GM12878 (cell line): ENCODE data around the gene SIL1. TPM values are rescaled to one million over a fixed set of nuclear protein-coding genes. Genes with fewer than 3 reads are reported as not detected.

Source experiments
- ATAC-seq: fragments of 200-7000 bp; cut with Tn5 transposase; 3 replicates; pipeline ENCODE4 v1.9.1; 2020; ENCODE audit warnings: mild to moderate bottlenecking, moderate library complexity
- BruUV-seq: library from RNA; stranded (reverse); fragments of 400-500 nt; replicated peaks from 2 replicates; lab custom pipeline; 2021; lab: Mats Ljungman, UMichigan
- CTCF ChIA-PET: fragments of 300-600 bp; sonication (Branson Sonifier 250); formaldehyde crosslinking; extraction: SDS; loops from one replicate; lab custom pipeline; 2021; ENCODE audit warnings: inconsistent platforms; lab: Yijun Ruan, JAX
- POLR2A ChIA-PET: fragments of 350-600 bp; formaldehyde crosslinking; extraction: SDS; loops from one replicate; lab custom pipeline; 2021; ENCODE audit warnings: inconsistent platforms; lab: Charles Lee
- RAD21 ChIA-PET: fragments of 300-600 bp; sonication (Branson Sonifier 250); formaldehyde crosslinking; loops from one replicate; lab custom pipeline; 2023; ENCODE audit warnings: antibody characterized with exemption; ENCODE audit not compliant: unreplicated experiment; lab: Charles Lee
- SMC1A ChIA-PET: fragments of 300-600 bp; sonication (Branson Sonifier 250); formaldehyde crosslinking; loops from one replicate; lab custom pipeline; 2023; ENCODE audit not compliant: unreplicated experiment, uncharacterized antibody; lab: Charles Lee
- DNase-seq: peaks from one replicate; pipeline ENCODE4 v3.0.0-alpha.2; 2011; ENCODE audit warnings: low read depth, low spot score
- FAIRE-seq: peaks from 3 replicates; lab custom pipeline; 2011; peaks lifted over from hg19 to GRCh38; lab: Jason Lieb, UNC
- H2AFZ ChIP-seq: 2 replicates; pipeline ENCODE4 v1.6.0; 2011; ENCODE audit warnings: low read depth, low read length, control low read depth; ENCODE audit not compliant: control insufficient read depth
- H3K27ac ChIP-seq: 2 replicates; pipeline ENCODE4 v1.5.1; 2011; ENCODE audit warnings: control low read depth; ENCODE audit not compliant: control insufficient read depth, insufficient read depth
- H3K27me3 ChIP-seq, 2 experiments: replicated peaks in 1 of 2; 2 replicates each; pipeline versions ENCODE4 v1.6.0 to v1.6.1; 2011; ENCODE audit warnings: low read length in 1 of 2; ENCODE audit not compliant: control insufficient read depth in 2 of 2, insufficient read depth in 2 of 2
- H3K36me3 ChIP-seq, 2 experiments: 2 replicates each; pipeline ENCODE4 v1.5.1; 2011; ENCODE audit warnings: low read length in 1 of 2; ENCODE audit not compliant: control insufficient read depth in 2 of 2, insufficient read depth in 2 of 2
- H3K4me1 ChIP-seq: 2 replicates; pipeline ENCODE4 v1.6.1; 2011; ENCODE audit warnings: mild to moderate bottlenecking, low read length, moderate library complexity, mixed read lengths; ENCODE audit not compliant: control insufficient read depth, insufficient read depth
- H3K4me2 ChIP-seq: 2 replicates; pipeline ENCODE4 v1.6.0; 2011; ENCODE audit warnings: control low read depth; ENCODE audit not compliant: control insufficient read depth, insufficient read depth
- H3K4me3 ChIP-seq: fragments of 200-600 bp; sonication (generic); 2 replicates; pipeline ENCODE4 v1.5.1; 2016
- H3K79me2 ChIP-seq: 2 replicates; pipeline ENCODE4 v1.6.0; 2011; ENCODE audit warnings: low read length; ENCODE audit not compliant: control insufficient read depth, insufficient read depth
- H3K9ac ChIP-seq: 2 replicates; pipeline ENCODE4 v1.8.0; 2011; ENCODE audit warnings: low read length, control low read depth, mixed read lengths; ENCODE audit not compliant: control insufficient read depth, insufficient read depth
- H3K9me3 ChIP-seq: replicated peaks from 3 replicates; pipeline ENCODE4 v1.5.1; 2011; ENCODE audit warnings: mild to moderate bottlenecking, low read length; ENCODE audit not compliant: control insufficient read depth, insufficient read depth
- H4K20me1 ChIP-seq: 2 replicates; pipeline ENCODE4 v1.6.0; 2011; ENCODE audit not compliant: control insufficient read depth, insufficient read depth
- ASH2L ChIP-seq: fragments of 300-600, 200-600 bp; sonication (generic); IDR thresholded peaks from 2 replicates; pipeline ENCODE4 v1.6.1; 2017; ENCODE audit warnings: low read depth, mild to moderate bottlenecking, borderline replicate concordance
- BACH1 ChIP-seq: fragments of 450-650 bp; IDR thresholded peaks from 2 replicates; pipeline ENCODE4 v1.6.1; 2017; ENCODE audit warnings: mild to moderate bottlenecking, borderline replicate concordance
- EED ChIP-seq: sonication (generic); IDR thresholded peaks from 2 replicates; pipeline ENCODE4 v1.6.1; 2016; ENCODE audit warnings: antibody characterized with exemption, low read depth
- EGR1 ChIP-seq, 2 experiments: IDR thresholded peaks; 1 replicate in 1 of 2; 2 replicates in 1 of 2; pipeline ENCODE4 v1.6.1; 2011 to 2012; ENCODE audit warnings: low read depth in 2 of 2, low read length in 2 of 2, borderline replicate concordance in 1 of 2, mild to moderate bottlenecking in 1 of 2, moderate library complexity in 1 of 2
- KDM1A ChIP-seq: fragments of 200-600 bp; sonication (generic); IDR thresholded peaks from 2 replicates; pipeline ENCODE4 v1.6.1; 2016; ENCODE audit warnings: borderline replicate concordance
- NR2F1 ChIP-seq: fragments of 450-650 bp; conservative IDR thresholded peaks from 2 replicates; pipeline ENCODE4 v1.6.1; 2017; ENCODE audit warnings: mild to moderate bottlenecking
- PML ChIP-seq: IDR thresholded peaks from 2 replicates; pipeline ENCODE4 v1.6.1; 2012; ENCODE audit warnings: low read length, inconsistent platforms
- TCF12 ChIP-seq: IDR thresholded peaks from 2 replicates; pipeline ENCODE4 v1.6.1; 2011; ENCODE audit warnings: low read depth, mild to moderate bottlenecking, low read length
- ZNF24 ChIP-seq: fragments of 450-650 bp; IDR thresholded peaks from 2 replicates; pipeline ENCODE4 v1.6.1; 2017; ENCODE audit warnings: antibody characterized with exemption, mild to moderate bottlenecking
- ZNF274 ChIP-seq: IDR thresholded peaks from one replicate; pipeline ENCODE4 v1.8.0; 2011; ENCODE audit not compliant: insufficient read length, insufficient read depth
- WGBS: methylation state at CpG from one replicate; pipeline ENCODE4 v1.1.6; 2016; ENCODE audit warnings: low lambda C conversion rate; ENCODE audit not compliant: insufficient replicate concordance, insufficient coverage; ENCODE audit errors: missing lambda C conversion rate; 5-methylcytosine and 5-hydroxymethylcytosine counted together
- in situ Hi-C: fragments of 300-500 bp; cut with MboI; formaldehyde crosslinking; loops from 9 replicates; pipeline ENCODE4 v1.14.3; 2018; ENCODE audit warnings: mixed read lengths
- intact Hi-C: fragments of 100-400 bp; cut with micrococcal nuclease; formaldehyde crosslinking; loops from one replicate; pipeline ENCODE4 v1.14.2; 2022; ENCODE audit not compliant: unreplicated experiment
- polyA plus RNA-seq, 11 experiments: library from polyadenylated mRNA; depleted of rRNA in 4 of 11; unstranded in 6 of 11; stranded (reverse) in 5 of 11; fragments of >200 nt; fragmentation: Nextera tagmentation in 4 of 11; fragmentation: Illumina TruSeq in 1 of 11; extraction: Ambion mirVana in 4 of 11; extraction: Trizol in 1 of 11; gene quantifications; 1 replicate in 1 of 11; 2 replicates in 10 of 11; pipeline versions ENCODE4 v1.2.1 to v1.2.3, GENCODE V29; 2011 to 2016; ENCODE audit warnings: inconsistent platforms in 2 of 11, missing spikeins in 2 of 11, low read depth in 1 of 11
- total RNA-seq, 4 experiments: library from RNA; depleted of rRNA in 3 of 4; stranded (reverse); fragments of >200 nt in 3 of 4; fragmentation: Illumina TruSeq in 1 of 4; extraction: Trizol in 1 of 4; gene quantifications; 2 replicates each; pipeline versions ENCODE4 v1.2.1 to v1.2.3, GENCODE V29; 2013 to 2021
- TF ChIP-seq, protein P1 (sequence below): fragments of 450-650 bp; IDR thresholded peaks from 2 replicates; pipeline ENCODE4 v1.6.1; 2017; ENCODE audit warnings: antibody characterized with exemption, mild to moderate bottlenecking, moderate library complexity

SIL1 gene
- total and polyA plus RNA-seq, 10 of the 15 experiments (the other 5 are each of a cell fraction or from before 2014, with no cell fraction given) = 4.1 to 49.8 (median 29.4) TPM

DNA sequence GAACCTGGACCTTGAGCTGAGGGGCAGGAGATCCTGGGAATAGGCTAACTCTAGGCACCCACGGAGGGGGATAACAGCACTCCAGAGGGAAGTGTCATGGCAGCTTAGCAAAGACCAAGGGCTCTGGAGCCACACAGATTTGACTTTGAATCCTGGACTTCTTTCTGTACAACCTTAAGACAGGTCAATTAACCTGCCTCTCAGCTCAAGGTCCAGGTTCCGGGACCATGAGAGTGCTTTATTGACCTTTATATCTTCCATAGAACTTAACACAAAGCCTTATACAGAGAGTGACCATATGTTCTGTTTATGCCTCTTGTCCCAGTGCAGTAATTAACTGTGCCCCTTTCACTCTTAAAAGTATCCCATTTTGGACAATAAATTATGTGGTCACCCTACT, 232.5 kb downstream of the SIL1 start:
- Histone ChIP-seq H3K36me3 (peaks cover 0 to 10% of the 10 kb centered on the region in 2 experiments; a peak in 1 of 4 replicates), H4K20me1 (no peaks in the 10 kb centered on the region)
- RAD21 ChIA-PET = no interaction called here
- BruUV-seq = no TSS peak
- ATAC-seq = no peak
- POLR2A ChIA-PET = no interaction called here
- TF ChIP-seq TCF12 (no peak), EED (no peak), EGR1 (IDR thresholded peaks at IDR 0.05; ENCODE audit: borderline replicate concordance in 1 of 2, low read depth in 2 of 2, low read length in 2 of 2) (no peak), KDM1A (no peak)
- TF ChIP-seq, all 136 proteins: peak for 0
- intact Hi-C loops = no loop called here
- Histone ChIP-seq H3K9ac (no peak overlapping the region), H3K4me3 (no peak overlapping the region), H3K27ac (no peak overlapping the region), H3K4me1 (no peaks in the 10 kb centered on the region), H3K4me2 (no peak overlapping the region), H3K79me2 (no peaks in the 10 kb centered on the region), H3K27me3 (no peaks in the 10 kb centered on the region), H3K9me3 (no peaks in the 10 kb centered on the region), H2AFZ (no peak overlapping the region)
- CTCF ChIA-PET = no interaction called here
- DNase-seq = no peak
- in situ Hi-C loops = no loop called here
- peak; percentile 69 for FAIRE-seq
- SMC1A ChIA-PET = interaction anchor here (1.5 to 2.3 kb wide), 2 partner anchors 9 to 11 kb away, joined by 6 to 8 read pairs; no protein-coding TSS in a partner anchor
- 100% methylated on average over 2 of the region's 2 CpGs for whole genome bisulfite sequencing

DNA sequence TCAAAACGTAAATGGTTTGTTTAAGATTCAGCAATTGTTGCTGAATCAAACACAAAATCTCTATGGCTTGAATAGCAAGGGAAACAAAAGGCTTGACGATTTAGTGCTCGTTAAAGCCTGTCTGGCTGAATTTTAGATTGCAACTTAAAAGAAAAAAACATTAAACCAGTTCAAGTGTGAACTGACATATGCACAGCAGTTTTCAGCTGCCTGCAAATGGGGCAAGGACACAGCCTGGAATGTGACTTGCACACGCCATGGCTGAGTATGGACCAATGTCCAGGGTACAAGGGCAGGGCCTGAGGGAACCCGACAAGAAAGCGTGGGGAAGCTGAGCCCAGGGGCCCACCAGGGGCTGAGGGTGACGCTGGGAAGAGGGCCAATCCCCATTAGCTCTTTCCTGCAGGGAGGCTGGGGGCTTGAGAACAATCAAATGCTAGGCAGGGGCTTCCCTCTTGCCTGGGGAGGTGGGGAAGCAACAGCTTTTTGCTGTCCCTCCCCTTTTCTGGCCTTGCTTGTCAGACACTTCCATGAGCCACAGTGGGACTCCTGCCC, 233.4 kb downstream of the SIL1 start:
- Histone ChIP-seq H3K36me3 (peaks cover 0 to 10% of the 10 kb centered on the region in 2 experiments; a peak in 1 of 4 replicates), H4K20me1 (no peaks in the 10 kb centered on the region), H3K9ac (no peak overlapping the region), H3K27me3 (no peaks in the 10 kb centered on the region), H3K4me1 (no peaks in the 10 kb centered on the region), H3K27ac (no peak overlapping the region), H2AFZ (no peak overlapping the region), H3K79me2 (no peaks in the 10 kb centered on the region), H3K4me2 (no peak overlapping the region), H3K9me3 (no peaks in the 10 kb centered on the region), H3K4me3 (no peak overlapping the region)
- POLR2A ChIA-PET = no interaction called here
- intact Hi-C loops = no loop called here
- no peak for ATAC-seq
- CTCF ChIA-PET = no interaction called here
- SMC1A ChIA-PET = interaction anchor here (1.5 to 1.7 kb wide), 2 partner anchors 10 kb away, joined by 4 to 6 read pairs; no protein-coding TSS in a partner anchor
- in situ Hi-C loops = no loop called here
- no peak for FAIRE-seq
- no peak for DNase-seq
- no peak for TF ChIP-seq ZNF274
- TF ChIP-seq ZNF24 = no peak
- TF ChIP-seq ASH2L = no peak
- TF ChIP-seq, protein P1, sequence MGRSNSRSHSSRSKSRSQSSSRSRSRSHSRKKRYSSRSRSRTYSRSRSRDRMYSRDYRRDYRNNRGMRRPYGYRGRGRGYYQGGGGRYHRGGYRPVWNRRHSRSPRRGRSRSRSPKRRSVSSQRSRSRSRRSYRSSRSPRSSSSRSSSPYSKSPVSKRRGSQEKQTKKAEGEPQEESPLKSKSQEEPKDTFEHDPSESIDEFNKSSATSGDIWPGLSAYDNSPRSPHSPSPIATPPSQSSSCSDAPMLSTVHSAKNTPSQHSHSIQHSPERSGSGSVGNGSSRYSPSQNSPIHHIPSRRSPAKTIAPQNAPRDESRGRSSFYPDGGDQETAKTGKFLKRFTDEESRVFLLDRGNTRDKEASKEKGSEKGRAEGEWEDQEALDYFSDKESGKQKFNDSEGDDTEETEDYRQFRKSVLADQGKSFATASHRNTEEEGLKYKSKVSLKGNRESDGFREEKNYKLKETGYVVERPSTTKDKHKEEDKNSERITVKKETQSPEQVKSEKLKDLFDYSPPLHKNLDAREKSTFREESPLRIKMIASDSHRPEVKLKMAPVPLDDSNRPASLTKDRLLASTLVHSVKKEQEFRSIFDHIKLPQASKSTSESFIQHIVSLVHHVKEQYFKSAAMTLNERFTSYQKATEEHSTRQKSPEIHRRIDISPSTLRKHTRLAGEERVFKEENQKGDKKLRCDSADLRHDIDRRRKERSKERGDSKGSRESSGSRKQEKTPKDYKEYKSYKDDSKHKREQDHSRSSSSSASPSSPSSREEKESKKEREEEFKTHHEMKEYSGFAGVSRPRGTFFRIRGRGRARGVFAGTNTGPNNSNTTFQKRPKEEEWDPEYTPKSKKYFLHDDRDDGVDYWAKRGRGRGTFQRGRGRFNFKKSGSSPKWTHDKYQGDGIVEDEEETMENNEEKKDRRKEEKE = no peak
- no peak for TF ChIP-seq NR2F1
- no peak for TF ChIP-seq BACH1
- no peak for TF ChIP-seq PML
- RAD21 ChIA-PET = no interaction called here
- 97% methylated on average over 7 of the region's 7 CpGs for WGBS
- BruUV-seq = no TSS peak
